GM18951 (cell line): ENCODE data around the gene HSD17B8.
"Not testable (repeated sequence)": the region's sequence is repeated elsewhere in the genome, so short reads cannot be mapped to it uniquely, and the experiment has no call there.

Experiments
- POLR2A ChIP-seq: IDR thresholded peaks from 4 replicates; pipeline ENCODE4 v1.6.1; 2011; ENCODE audit warnings: mild to moderate bottlenecking; ENCODE audit not compliant: insufficient read length, insufficient read depth; ENCODE audit errors: extremely low read depth
- in situ Hi-C: fragments of 300-500 bp; cut with MboI; formaldehyde crosslinking; loops from one replicate; pipeline ENCODE4 v1.12.0; 2022; ENCODE audit warnings: low sequenced_read_pairs, mixed read lengths, inconsistent platforms; ENCODE audit not compliant: unreplicated experiment

HSD17B8 gene

DNA sequence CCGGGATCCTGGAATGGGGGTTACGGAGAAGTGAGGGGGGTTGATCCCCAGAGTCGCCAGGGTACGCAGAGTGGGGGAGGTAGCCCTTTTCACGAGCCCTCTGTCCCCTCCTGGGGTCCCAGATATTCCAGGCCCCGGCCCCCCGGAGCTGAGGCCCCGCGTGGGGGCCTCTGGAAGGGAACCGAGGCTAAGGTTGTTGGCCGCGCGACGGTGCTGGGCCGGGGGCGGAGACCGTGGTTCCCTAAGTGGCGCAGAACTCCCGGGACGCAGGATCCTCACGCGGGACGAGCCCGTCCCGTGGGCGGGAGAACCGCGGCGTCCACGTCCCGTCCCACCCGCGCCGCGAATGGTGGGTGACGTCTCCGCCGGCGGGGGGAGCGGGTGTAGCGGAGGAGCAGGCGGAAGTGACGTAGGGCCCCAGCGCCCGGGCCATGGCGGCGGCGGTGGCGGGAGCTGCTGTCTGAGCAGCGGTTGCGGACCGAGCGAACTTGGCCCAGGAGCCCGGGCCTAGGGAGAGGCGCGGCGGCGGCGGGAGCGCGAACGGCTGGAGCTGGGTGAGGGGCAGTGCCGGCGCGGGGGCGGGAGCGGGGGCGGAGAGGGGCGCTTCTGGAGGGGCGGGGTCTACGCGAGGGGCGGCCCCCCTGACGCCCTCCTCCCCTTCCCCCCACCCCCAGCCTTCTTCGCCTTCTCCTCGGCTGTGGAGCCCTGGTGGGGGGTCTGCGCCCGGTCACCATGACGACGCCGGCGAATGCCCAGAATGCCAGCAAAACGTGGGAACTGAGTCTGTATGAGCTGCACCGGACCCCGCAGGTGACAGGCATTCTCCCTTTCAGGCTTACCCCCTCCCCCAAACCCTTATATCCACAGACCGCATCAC, 3.9 kb downstream of the HSD17B8 start, which contains the start of gene RING1:
Gene RING1, plus strand, starts transcription at position 410 of the 877 bp plus-strand sequence. Its CDS starts 323 bp downstream, at position 733.
- TF ChIP-seq POLR2A: peak; percentile 95
- in situ Hi-C loops: no loop called here

- TF ChIP-seq POLR2A: no peak
- in situ Hi-C loops: no loop called here
These were observed 5.4 kb downstream of the HSD17B8 start for GRCh38 chr6:33209856-33210255.

- in situ Hi-C loops: no loop called here
- TF ChIP-seq POLR2A: no peak
These were observed 6.7 kb downstream of the HSD17B8 start for GRCh38 chr6:33211136-33211535.

DNA sequence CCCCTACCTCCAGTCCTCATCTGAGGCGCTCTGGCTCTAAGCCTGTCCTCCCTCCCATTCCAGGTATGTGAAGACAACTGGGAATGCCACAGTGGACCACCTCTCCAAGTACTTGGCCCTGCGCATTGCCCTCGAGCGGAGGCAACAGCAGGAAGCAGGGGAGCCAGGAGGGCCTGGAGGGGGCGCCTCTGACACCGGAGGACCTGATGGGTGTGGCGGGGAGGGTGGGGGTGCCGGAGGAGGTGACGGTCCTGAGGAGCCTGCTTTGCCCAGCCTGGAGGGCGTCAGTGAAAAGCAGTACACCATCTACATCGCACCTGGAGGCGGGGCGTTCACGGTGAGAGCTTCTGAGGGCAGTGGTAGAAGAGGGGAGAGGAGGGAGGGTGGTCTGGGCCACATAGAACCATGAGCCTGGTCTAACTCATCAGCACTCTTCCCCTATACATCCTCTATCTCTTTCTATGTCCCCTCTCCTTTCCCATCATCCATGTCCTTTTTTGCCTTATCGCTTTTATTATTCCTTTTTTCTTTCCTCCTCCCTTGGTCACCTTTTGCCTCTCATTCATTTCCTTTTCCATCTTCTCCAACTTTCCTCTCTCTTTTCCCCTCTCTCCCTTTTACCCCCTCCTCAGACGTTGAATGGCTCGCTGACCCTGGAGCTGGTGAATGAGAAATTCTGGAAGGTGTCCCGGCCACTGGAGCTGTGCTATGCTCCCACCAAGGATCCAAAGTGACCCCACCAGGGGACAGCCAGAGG, 7.4 kb downstream of the HSD17B8 start:
- in situ Hi-C loops: no loop called here
- TF ChIP-seq POLR2A: no peak

GRCh38 chr6:33212857-33213165, 8.4 kb downstream of the HSD17B8 start:
- TF ChIP-seq POLR2A: no peak
- in situ Hi-C loops: no loop called here

GRCh38 chr6:33213166-33213988, 8.9 kb downstream of the HSD17B8 start:
- TF ChIP-seq POLR2A: no peak
- in situ Hi-C loops: no loop called here

DNA sequence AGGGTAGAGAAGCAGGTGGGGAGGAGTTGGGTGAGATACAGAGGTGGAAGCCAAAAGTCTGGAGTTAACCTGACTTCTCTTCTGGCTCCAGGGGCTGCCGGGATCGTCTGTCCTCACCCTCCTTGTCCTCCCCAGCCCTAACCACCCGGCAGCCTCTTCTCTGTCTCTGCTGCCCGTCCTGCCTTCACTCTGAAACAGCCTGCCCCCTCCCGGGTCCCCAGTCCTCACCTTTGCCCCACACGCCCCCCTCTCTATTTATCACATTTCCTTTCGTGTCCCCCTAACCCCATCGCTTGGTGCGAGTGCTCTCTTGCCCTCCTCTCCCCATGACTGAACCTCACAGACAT, 9.5 kb downstream of the HSD17B8 start:
- TF ChIP-seq POLR2A: no peak
- in situ Hi-C loops: no loop called here

- in situ Hi-C loops: no loop called here
- TF ChIP-seq POLR2A: no peak
These were observed 11.0 kb downstream of the HSD17B8 start for GRCh38 chr6:33215271-33216116.

DNA sequence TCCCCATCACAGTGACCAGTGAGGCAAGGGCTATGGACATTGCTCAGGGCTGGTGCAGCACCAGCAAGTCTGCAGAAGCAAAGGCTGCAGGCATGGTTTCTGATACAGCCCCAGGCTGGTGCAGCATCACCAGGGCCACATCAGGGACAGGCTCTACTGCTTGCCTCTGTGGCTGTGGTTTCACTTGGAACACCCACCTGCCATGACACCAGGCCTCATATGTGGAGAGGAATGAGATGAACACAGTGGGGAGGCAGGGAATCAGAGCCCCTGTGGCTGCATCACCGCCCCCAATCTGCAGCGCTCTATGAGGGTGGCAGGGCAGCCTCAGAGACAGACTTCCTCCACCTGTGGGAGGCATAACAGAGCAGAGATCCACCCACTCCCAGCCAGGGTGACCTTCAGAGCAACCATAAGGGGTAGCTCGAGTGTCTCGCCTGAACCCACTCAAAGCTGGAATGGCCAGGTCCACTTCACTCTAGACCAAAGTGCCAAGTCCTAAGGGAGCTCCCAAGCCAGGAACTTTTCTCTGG, 11.7 kb downstream of the HSD17B8 start:
- no peak for TF ChIP-seq POLR2A
- in situ Hi-C loops: no loop called here

- no peak for TF ChIP-seq POLR2A
- in situ Hi-C loops: no loop called here
These were observed 12.8 kb downstream of the HSD17B8 start for GRCh38 chr6:33217246-33217645.

GRCh38 chr6:33217681-33218080, 13.2 kb downstream of the HSD17B8 start:
- in situ Hi-C loops: no loop called here
- TF ChIP-seq POLR2A: no peak

GRCh38 chr6:33226503-33227120, 22.2 kb downstream of the HSD17B8 start:
- in situ Hi-C loops: not testable (repeated sequence)
